Caco-2 (cell line): ENCODE measurements around the gene OSMR. TPM values are rescaled to one million over a fixed set of nuclear protein-coding genes. Genes with fewer than 3 reads are reported as not detected.
"Not testable (repeated sequence)": the region's sequence is repeated elsewhere in the genome, so short reads cannot be mapped to it uniquely, and the experiment has no call there.

Experiments used
- BruUV-seq: library from RNA; stranded (reverse); fragments of 400-500 nt; replicated peaks from 2 replicates; lab custom pipeline; 2021; lab: Mats Ljungman, UMichigan
- CTCF ChIA-PET: fragments of 300-600 bp; sonication (Branson Sonifier 250); formaldehyde crosslinking; loops from one replicate; lab custom pipeline; 2022; ENCODE audit warnings: antibody characterized with exemption; lab: Charles Lee
- POLR2A ChIA-PET: fragments of 300-600 bp; sonication (Branson Sonifier 250); formaldehyde crosslinking; loops from one replicate; lab custom pipeline; 2022; ENCODE audit warnings: antibody characterized with exemption; lab: Charles Lee
- DNase-seq, 2 experiments: peaks; one replicate each; pipeline versions ENCODE4 v3.0.0 to v3.0.0-alpha.2; 2020 to 2022
- H3K27me3 ChIP-seq: replicated peaks from 2 replicates; pipeline ENCODE4 v1.6.0; 2011; ENCODE audit warnings: low read length; ENCODE audit not compliant: control insufficient read depth, insufficient read depth
- H3K36me3 ChIP-seq: 2 replicates; pipeline ENCODE4 v1.5.1; 2011; ENCODE audit warnings: low read length; ENCODE audit not compliant: control insufficient read depth, insufficient read depth
- H3K4me1 ChIP-seq: fragments of 250-450 bp; sonication (Bioruptor Pico); 2 replicates; pipeline ENCODE4 v1.5.1; 2020; ENCODE audit warnings: mild to moderate bottlenecking
- H3K4me3 ChIP-seq: 2 replicates; pipeline ENCODE4 v1.5.1; 2011; ENCODE audit warnings: low read depth, mild to moderate bottlenecking, control low read depth, low read length
- H3K9me3 ChIP-seq: fragments of 250-450 bp; sonication (Bioruptor Pico); 2 replicates; pipeline ENCODE4 v1.5.1; 2020; ENCODE audit warnings: mild to moderate bottlenecking, moderate library complexity
- H3K27ac Mint-ChIP-seq: one replicate; pipeline ENCODE4 v1.8.0; 2022; ENCODE audit warnings: mixed read lengths; ENCODE audit not compliant: unreplicated experiment
- H3K27me3 Mint-ChIP-seq: one replicate; pipeline ENCODE4 v1.8.0; 2022; ENCODE audit warnings: mixed read lengths; ENCODE audit not compliant: insufficient read depth, unreplicated experiment
- H3K36me3 Mint-ChIP-seq: one replicate; pipeline ENCODE4 v1.8.0; 2022; ENCODE audit warnings: mild to moderate bottlenecking, mixed read lengths; ENCODE audit not compliant: insufficient read depth, unreplicated experiment
- H3K4me1 Mint-ChIP-seq: one replicate; pipeline ENCODE4 v1.8.0; 2022; ENCODE audit warnings: low read depth, mixed read lengths; ENCODE audit not compliant: unreplicated experiment
- H3K4me3 Mint-ChIP-seq: one replicate; pipeline ENCODE4 v1.8.0; 2022; ENCODE audit warnings: mild to moderate bottlenecking, moderate library complexity, mixed read lengths; ENCODE audit not compliant: unreplicated experiment
- H3K9me3 Mint-ChIP-seq: one replicate; pipeline ENCODE4 v1.8.0; 2022; ENCODE audit warnings: mixed read lengths; ENCODE audit not compliant: unreplicated experiment
- intact Hi-C: fragments of 100-400 bp; cut with micrococcal nuclease; formaldehyde crosslinking; loops from one replicate; pipeline ENCODE4 v1.10.0; 2022; ENCODE audit not compliant: unreplicated experiment
- total RNA-seq: library from RNA; stranded (reverse); gene quantifications from 2 replicates; pipeline ENCODE4 v1.2.3, GENCODE V29; 2022
- TF ChIP-seq, protein P1 (sequence below), 2 experiments: fragments of 200-600 bp in 1 of 2; IDR thresholded peaks; 1 replicate in 1 of 2; 2 replicates in 1 of 2; pipeline versions ENCODE4 v1.5.1 to v1.8.0; 2011 to 2022; ENCODE audit warnings: antibody characterized with exemption in 1 of 2, control low read depth in 1 of 2, inconsistent platforms in 1 of 2, low read depth in 1 of 2, low read length in 1 of 2, mild to moderate bottlenecking in 1 of 2, moderate library complexity in 1 of 2; ENCODE audit not compliant: insufficient read depth in 1 of 2, severe bottlenecking in 1 of 2, unreplicated experiment in 1 of 2

OSMR gene
- total RNA-seq, 1 experiment from 2014 or later = 0.11 TPM

DNA sequence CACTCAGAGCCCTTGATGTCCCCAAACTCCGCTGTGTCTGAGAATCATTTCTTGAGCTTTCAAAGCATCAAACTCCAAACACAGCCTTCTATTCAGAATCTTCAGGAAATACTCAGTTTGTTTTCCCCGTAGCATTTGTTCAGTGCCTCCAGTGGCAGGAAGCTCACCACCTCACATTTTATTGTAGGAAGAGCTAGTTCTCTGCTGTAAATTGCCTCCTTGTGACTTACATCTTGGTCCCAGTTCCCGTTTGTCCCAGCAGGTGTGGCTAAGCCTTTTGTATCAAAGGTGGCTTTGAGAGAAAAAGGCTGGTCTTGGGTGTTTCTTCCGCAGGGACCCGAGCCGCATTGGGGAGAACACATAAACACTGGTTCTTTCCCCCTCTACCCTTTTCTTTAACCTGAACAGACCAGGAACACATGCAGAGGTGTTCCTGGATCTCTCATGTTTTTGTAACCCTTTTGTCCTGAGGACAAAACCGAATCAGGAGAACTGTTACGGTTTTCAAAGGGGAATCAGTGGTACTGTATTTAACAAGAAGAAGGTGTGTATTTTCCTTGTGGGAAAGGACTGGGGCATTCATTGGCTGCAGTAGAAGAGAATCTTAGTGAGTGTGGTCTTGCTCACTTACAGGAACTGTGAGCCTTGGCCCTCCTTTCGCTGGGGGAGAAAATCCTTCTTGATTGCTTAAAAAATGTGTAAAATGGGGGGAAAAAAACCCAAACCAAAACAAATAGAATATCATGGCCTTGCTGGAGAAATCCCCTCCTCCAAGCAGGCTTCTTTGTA lies 1.9 kb downstream of the OSMR start:
- no peak for DNase-seq
- no TSS peak for BruUV-seq
- no peak overlapping the region for H3K27ac Mint-ChIP-seq

DNA sequence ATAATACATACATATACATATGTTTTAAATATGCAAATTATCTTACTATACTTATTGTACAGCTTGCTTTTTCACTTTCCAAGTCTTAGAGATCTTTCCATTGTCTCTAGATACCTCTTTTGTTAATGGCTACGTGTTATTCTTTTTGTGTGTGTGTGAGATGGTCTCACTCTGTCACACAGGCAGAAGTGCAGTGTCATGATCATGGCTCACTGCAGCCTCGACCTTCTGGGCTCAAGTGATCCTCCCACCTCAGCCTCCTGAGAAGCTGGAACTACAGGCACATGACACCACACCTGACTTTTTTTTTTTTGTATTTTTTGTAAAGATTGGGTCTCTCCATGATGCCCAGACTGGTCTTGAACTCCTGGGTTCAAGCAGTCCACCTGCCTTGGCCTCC lies 2.8 kb downstream of the OSMR start:
- H3K27me3 Mint-ChIP-seq = no peaks in the 10 kb centered on the region
- DNase-seq = no peak
- ChIA-PET CTCF (no interaction called here), POLR2A (no interaction called here)
- H3K36me3 Mint-ChIP-seq = no peaks in the 10 kb centered on the region
- Histone ChIP-seq H3K9me3 (no peaks in the 10 kb centered on the region), H3K36me3 (no peaks in the 10 kb centered on the region), H3K4me3 (no peak overlapping the region), H3K27me3 (no peaks in the 10 kb centered on the region), H3K4me1 (no peaks in the 10 kb centered on the region)
- H3K27ac Mint-ChIP-seq = no peak overlapping the region
- H3K9me3 Mint-ChIP-seq = no peaks in the 10 kb centered on the region
- intact Hi-C loops = no loop called here
- H3K4me3 Mint-ChIP-seq = no peak overlapping the region
- BruUV-seq = no TSS peak
- H3K4me1 Mint-ChIP-seq = no peaks in the 10 kb centered on the region
- TF ChIP-seq, protein P1, sequence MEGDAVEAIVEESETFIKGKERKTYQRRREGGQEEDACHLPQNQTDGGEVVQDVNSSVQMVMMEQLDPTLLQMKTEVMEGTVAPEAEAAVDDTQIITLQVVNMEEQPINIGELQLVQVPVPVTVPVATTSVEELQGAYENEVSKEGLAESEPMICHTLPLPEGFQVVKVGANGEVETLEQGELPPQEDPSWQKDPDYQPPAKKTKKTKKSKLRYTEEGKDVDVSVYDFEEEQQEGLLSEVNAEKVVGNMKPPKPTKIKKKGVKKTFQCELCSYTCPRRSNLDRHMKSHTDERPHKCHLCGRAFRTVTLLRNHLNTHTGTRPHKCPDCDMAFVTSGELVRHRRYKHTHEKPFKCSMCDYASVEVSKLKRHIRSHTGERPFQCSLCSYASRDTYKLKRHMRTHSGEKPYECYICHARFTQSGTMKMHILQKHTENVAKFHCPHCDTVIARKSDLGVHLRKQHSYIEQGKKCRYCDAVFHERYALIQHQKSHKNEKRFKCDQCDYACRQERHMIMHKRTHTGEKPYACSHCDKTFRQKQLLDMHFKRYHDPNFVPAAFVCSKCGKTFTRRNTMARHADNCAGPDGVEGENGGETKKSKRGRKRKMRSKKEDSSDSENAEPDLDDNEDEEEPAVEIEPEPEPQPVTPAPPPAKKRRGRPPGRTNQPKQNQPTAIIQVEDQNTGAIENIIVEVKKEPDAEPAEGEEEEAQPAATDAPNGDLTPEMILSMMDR (IDR thresholded peaks at IDR 0.05; ENCODE audit: insufficient read depth in 1 of 2, low read depth in 1 of 2, low read length in 1 of 2, severe bottlenecking in 1 of 2, unreplicated experiment in 1 of 2) = no peak

More for the DNA sequence above, 1.9 kb downstream of the OSMR start:
- no peak overlapping the region for H3K4me3 Mint-ChIP-seq
- TF ChIP-seq, protein P1 (IDR thresholded peaks at IDR 0.05; ENCODE audit: insufficient read depth in 1 of 2, low read depth in 1 of 2, low read length in 1 of 2, severe bottlenecking in 1 of 2, unreplicated experiment in 1 of 2) = no peak
- Histone ChIP-seq H3K27me3 (no peaks in the 10 kb centered on the region), H3K36me3 (no peaks in the 10 kb centered on the region), H3K9me3 (no peaks in the 10 kb centered on the region), H3K4me1 (no peaks in the 10 kb centered on the region), H3K4me3 (no peak overlapping the region)
- H3K27me3 Mint-ChIP-seq = no peaks in the 10 kb centered on the region
- POLR2A ChIA-PET = no interaction called here
- CTCF ChIA-PET = interaction anchor here (0.6 kb wide), 1 partner anchor 1439 kb away, joined by 3 read pairs; no protein-coding TSS in a partner anchor
- intact Hi-C loops = no loop called here
- H3K9me3 Mint-ChIP-seq = no peaks in the 10 kb centered on the region
- H3K4me1 Mint-ChIP-seq = no peaks in the 10 kb centered on the region
- no peaks in the 10 kb centered on the region for H3K36me3 Mint-ChIP-seq

DNA sequence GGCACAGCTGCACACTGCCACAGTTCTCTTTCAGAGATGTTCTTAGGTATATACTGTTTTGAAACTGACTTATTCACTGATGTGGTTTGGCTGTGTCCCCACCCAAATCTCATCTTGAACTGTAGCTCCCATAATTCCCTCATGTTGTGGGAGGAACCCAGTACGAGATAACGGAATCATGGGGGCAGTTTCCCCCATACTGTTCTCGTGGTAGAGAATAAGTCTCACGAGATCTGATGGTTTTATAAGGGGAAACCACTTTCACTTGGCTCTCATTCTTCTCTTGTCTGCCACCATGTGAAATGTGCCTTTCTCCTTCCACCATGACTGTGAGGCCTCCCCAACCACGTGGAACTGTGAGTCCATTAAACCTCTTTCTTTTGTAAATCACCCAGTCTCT lies 5.8 kb downstream of the OSMR start:
- H3K4me1 Mint-ChIP-seq = peaks cover 19% of the 10 kb centered on the region
- BruUV-seq, intact Hi-C loops, H3K4me3 ChIP-seq, DNase-seq, H3K4me1 ChIP-seq, H3K36me3 Mint-ChIP-seq, H3K27me3 ChIP-seq, H3K27me3 Mint-ChIP-seq, H3K4me3 Mint-ChIP-seq, H3K27ac Mint-ChIP-seq, H3K9me3 Mint-ChIP-seq, H3K9me3 ChIP-seq, H3K36me3 ChIP-seq, POLR2A ChIA-PET, CTCF ChIA-PET: not testable (repeated sequence)
